Esophagus muscularis mucosa (tissue), 3 donors: Measurements from ENCODE around the gene CCDC50.

Experiments
- EP300 ChIP-seq: sonication (generic); formaldehyde crosslinking; IDR thresholded peaks from one replicate; pipeline ENCODE4 v1.6.1; 2017; ENCODE audit warnings: antibody characterized with exemption
- TF ChIP-seq, protein P1 (sequence below), 3 experiments: fragments of 200-600 bp in 2 of 3; fragments of 450-650 bp in 1 of 3; sonication (generic) in 2 of 3; IDR thresholded peaks; one replicate each; pipeline ENCODE4 v1.5.1; 2017 to 2019; ENCODE audit warnings: antibody characterized with exemption in 3 of 3, mild to moderate bottlenecking in 2 of 3, moderate library complexity in 1 of 3

DNA sequence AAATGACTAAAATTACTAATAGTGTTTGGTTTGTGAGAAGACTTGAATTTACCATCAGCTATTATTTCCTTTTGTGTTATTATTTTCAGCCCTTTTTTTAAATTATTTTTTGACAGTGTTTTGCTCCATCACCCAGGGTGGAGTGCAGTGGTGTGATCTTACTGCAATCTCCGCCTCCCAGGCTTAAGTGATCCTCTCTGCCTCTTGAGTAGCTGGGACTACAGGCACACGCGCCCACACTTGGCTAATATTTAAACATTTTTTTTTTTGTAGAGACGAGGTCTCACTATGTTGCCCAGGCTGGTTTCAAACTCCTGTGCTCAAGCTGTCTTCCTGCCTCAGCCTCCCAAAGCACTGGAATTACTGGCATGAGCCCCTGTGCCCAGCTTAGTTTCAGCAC, 32.8 kb downstream of the CCDC50 start:
- TF ChIP-seq, protein P1, sequence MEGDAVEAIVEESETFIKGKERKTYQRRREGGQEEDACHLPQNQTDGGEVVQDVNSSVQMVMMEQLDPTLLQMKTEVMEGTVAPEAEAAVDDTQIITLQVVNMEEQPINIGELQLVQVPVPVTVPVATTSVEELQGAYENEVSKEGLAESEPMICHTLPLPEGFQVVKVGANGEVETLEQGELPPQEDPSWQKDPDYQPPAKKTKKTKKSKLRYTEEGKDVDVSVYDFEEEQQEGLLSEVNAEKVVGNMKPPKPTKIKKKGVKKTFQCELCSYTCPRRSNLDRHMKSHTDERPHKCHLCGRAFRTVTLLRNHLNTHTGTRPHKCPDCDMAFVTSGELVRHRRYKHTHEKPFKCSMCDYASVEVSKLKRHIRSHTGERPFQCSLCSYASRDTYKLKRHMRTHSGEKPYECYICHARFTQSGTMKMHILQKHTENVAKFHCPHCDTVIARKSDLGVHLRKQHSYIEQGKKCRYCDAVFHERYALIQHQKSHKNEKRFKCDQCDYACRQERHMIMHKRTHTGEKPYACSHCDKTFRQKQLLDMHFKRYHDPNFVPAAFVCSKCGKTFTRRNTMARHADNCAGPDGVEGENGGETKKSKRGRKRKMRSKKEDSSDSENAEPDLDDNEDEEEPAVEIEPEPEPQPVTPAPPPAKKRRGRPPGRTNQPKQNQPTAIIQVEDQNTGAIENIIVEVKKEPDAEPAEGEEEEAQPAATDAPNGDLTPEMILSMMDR (IDR thresholded peaks at IDR 0.05), result no peak
- no peak for TF ChIP-seq EP300
